MG63 (cell line): ENCODE measurements around the gene CSMD2. TPM values are rescaled to one million over a fixed set of nuclear protein-coding genes. Genes with fewer than 3 reads are reported as not detected.
A peak's percentile ranks its signal among the peaks of the same experiment; 100 is the strongest.
"Not testable (repeated sequence)": the region's sequence is repeated elsewhere in the genome, so short reads cannot be mapped to it uniquely, and the experiment has no call there.

Experiments used
- DNase-seq: peaks from one replicate; pipeline ENCODE4 v3.0.0-alpha.2; 2020
- H3K27me3 ChIP-seq: fragments of 250-450 bp; sonication (Bioruptor Pico); 2 replicates; pipeline ENCODE4 v1.5.1; 2020; ENCODE audit warnings: mild to moderate bottlenecking, moderate library complexity
- H3K36me3 ChIP-seq: fragments of 250-450 bp; sonication (Bioruptor Pico); 2 replicates; pipeline ENCODE4 v1.5.1; 2020; ENCODE audit warnings: mild to moderate bottlenecking, moderate library complexity
- H3K4me3 ChIP-seq: fragments of 250-450 bp; sonication (Bioruptor Pico); 2 replicates; pipeline ENCODE4 v1.5.1; 2020; ENCODE audit warnings: mild to moderate bottlenecking, moderate library complexity
- H3K9me3 ChIP-seq: fragments of 250-450 bp; sonication (Bioruptor Pico); 2 replicates; pipeline ENCODE4 v1.5.1; 2020; ENCODE audit warnings: mild to moderate bottlenecking, moderate library complexity
- total RNA-seq: library from RNA; depleted of rRNA; stranded (reverse); fragments of >200 nt; shearing (Covaris generic); gene quantifications from 2 replicates; pipeline ENCODE4 v1.2.3, GENCODE V29; 2014; ENCODE audit warnings: low replicate concordance; rRNA removed

Gene CSMD2
- not detected in 2 replicates for total RNA-seq

DNA sequence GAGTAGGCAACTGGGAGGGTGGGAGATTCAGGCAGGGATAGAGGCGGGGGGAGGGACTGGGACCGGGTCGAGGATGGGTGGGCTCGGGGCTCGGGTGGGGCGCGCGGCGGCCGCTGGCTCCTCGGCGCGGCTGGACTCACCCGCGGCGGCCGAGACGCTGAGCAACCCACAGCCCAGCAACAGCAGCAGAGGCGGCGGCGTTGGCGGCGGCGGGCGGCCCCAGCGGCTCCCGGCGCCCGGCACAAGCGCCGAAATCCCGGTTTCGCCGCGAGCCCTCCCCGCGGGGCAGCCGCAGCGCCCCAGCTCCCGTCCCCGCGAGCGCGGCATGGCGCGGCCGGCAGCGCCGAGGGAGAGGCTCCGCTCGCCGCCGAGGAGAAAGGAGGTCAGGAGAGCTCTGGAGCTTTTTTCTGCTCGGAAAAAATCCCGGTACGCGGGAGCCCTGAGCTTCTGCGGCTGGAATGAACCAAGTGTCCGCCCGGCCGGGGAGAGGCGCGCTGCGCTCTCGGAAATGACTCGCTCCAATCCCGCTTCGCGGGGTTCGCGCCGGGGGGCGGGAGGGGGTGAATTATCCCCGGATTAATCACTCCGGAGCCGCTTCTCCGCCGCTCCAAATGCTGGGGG lies at the start of gene CSMD2:
CSMD2 (minus strand) TSS at position 460 of the 621 bp plus-strand sequence; CDS start at position 327, 133 bp downstream.
- H3K4me3 ChIP-seq, result peak within 1 kb of the TSS; percentile 15; the same call in 1 of the 2 replicates
- peak; percentile 51 for DNase-seq
- H3K27me3 ChIP-seq, result peaks cover 30% of the 10 kb centered on the region
- H3K9me3 ChIP-seq, result no peaks in the 10 kb centered on the region
- no peaks in the 10 kb centered on the region for H3K36me3 ChIP-seq

GRCh38 chr1:34213956-34214355 lies 48.9 kb upstream of the CSMD2 start:
- Histone ChIP-seq H3K4me3 (no peak overlapping the region), H3K36me3 (no peaks in the 10 kb centered on the region), H3K27me3 (no peaks in the 10 kb centered on the region), H3K9me3 (no peaks in the 10 kb centered on the region)
- DNase-seq, result no peak

DNA sequence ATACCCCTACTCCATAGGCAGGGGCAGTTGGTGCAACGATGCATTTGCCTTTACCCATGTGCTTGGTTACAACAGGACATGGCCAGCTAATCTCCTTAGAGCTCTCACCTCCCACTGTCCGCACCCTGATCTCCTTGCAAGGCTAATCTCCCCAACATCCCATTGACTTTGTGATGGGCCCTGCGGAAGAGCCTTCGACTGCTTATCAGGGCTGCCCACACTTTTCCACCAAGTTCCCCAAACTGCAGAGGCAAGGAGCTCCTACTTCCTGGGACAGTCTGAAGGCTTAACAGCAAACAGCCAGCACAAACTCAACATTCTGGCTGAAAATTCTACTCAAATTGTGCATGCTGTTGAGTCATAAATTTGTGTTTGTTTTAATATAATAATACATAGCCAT lies 47.6 kb upstream of the CSMD2 start:
- Histone ChIP-seq H3K9me3 (no peaks in the 10 kb centered on the region), H3K36me3 (no peaks in the 10 kb centered on the region), H3K4me3 (no peak overlapping the region), H3K27me3 (no peaks in the 10 kb centered on the region)
- no peak for DNase-seq

DNA sequence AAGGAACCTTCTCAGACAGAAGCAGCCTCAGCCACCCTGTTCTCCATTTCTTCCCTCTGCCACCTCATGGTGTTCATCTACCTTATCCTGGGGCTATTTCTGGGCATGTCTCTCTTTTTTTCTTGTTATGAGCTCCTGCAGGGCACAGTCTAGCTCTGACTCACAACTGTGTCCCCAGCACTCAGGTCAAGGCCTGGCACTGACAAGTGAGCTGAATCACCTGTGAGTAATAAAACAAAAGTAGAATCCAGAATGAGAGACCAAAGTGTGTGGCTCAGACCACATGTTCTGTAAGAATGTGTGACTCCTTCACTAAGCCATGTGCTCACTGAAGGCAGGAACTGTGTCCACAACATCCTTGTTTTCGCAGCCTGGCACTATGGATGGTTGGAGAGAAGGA lies 34.9 kb upstream of the CSMD2 start:
- DNase-seq, result peak; percentile 35
- H3K9me3 ChIP-seq, result no peaks in the 10 kb centered on the region

GRCh38 chr1:34192621-34193020 lies 27.6 kb upstream of the CSMD2 start:
- H3K4me3 ChIP-seq, result no peak overlapping the region

More for the DNA sequence above, 34.9 kb upstream of the CSMD2 start:
- no peaks in the 10 kb centered on the region for H3K27me3 ChIP-seq
- H3K4me3 ChIP-seq, result no peak overlapping the region
- no peaks in the 10 kb centered on the region for H3K36me3 ChIP-seq

DNA sequence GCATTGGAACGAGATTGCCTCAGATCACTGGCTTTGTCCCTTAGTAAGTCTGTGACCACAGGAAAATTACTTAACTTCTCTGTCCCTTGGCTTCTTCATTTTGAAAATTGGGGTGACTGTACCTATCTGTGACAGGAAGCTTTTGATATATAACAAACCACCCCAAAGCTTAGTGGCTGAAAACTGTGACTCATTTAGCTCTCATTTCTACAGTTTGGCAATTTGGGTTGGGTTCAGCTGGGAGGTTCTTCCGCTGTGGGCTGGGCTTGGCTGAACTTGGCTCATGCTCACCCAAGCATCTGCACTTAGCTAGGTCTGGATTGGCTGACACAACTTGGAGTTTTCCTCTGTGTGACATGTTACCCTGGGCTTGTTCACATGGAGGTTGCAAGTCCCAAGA lies 25.7 kb upstream of the CSMD2 start:
- no peak for DNase-seq
- Histone ChIP-seq H3K36me3 (no peaks in the 10 kb centered on the region), H3K9me3 (no peaks in the 10 kb centered on the region), H3K4me3 (no peak overlapping the region), H3K27me3 (no peaks in the 10 kb centered on the region)

More at GRCh38 chr1:34192621-34193020, 27.6 kb upstream of the CSMD2 start:
- DNase-seq, result no peak
- Histone ChIP-seq H3K9me3 (no peaks in the 10 kb centered on the region), H3K27me3 (no peaks in the 10 kb centered on the region), H3K36me3 (no peaks in the 10 kb centered on the region)

GRCh38 chr1:34188985-34189384 lies 24.0 kb upstream of the CSMD2 start:
- H3K4me3 ChIP-seq, result no peak overlapping the region
- H3K27me3 ChIP-seq, result no peaks in the 10 kb centered on the region
- no peaks in the 10 kb centered on the region for H3K9me3 ChIP-seq
- no peaks in the 10 kb centered on the region for H3K36me3 ChIP-seq
- DNase-seq, result no peak

GRCh38 chr1:34188418-34188817 lies 23.4 kb upstream of the CSMD2 start:
- no peak for DNase-seq
- Histone ChIP-seq H3K27me3 (no peaks in the 10 kb centered on the region), H3K4me3 (no peak overlapping the region), H3K9me3 (no peaks in the 10 kb centered on the region), H3K36me3 (no peaks in the 10 kb centered on the region)

GRCh38 chr1:34186741-34187494 lies 21.9 kb upstream of the CSMD2 start:
- DNase-seq, result no peak
- H3K36me3 ChIP-seq, result no peaks in the 10 kb centered on the region

GRCh38 chr1:34183381-34183780 lies 18.4 kb upstream of the CSMD2 start:
- DNase-seq, H3K36me3 ChIP-seq, H3K4me3 ChIP-seq, H3K9me3 ChIP-seq, H3K27me3 ChIP-seq: not testable (repeated sequence)

More at GRCh38 chr1:34186741-34187494, 21.9 kb upstream of the CSMD2 start:
- Histone ChIP-seq H3K9me3 (no peaks in the 10 kb centered on the region), H3K4me3 (no peak overlapping the region), H3K27me3 (no peaks in the 10 kb centered on the region)

DNA sequence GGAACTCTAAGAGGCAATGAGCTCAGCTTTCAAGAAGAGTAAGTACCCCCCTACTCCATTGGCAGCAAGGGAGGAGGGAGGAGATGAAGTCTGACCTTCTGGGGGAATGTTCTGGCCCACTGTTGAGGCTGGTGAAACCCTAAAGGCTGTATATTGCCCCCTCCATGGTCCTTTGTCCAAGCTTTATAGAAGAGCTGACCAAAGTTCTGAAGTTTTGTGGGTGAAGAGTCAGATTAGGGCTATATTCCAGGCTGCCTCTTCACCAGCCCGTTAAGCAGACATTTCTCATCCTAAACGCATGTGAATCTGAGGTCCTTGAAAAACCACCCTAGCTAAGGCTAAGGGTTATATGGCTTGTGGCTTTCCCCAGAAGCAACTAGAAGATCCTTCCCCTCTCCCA lies 13.0 kb upstream of the CSMD2 start:
- Histone ChIP-seq H3K36me3 (no peaks in the 10 kb centered on the region), H3K27me3 (no peaks in the 10 kb centered on the region; the same call in 1 of the 2 replicates), H3K4me3 (no peak overlapping the region), H3K9me3 (no peaks in the 10 kb centered on the region)
- no peak for DNase-seq

DNA sequence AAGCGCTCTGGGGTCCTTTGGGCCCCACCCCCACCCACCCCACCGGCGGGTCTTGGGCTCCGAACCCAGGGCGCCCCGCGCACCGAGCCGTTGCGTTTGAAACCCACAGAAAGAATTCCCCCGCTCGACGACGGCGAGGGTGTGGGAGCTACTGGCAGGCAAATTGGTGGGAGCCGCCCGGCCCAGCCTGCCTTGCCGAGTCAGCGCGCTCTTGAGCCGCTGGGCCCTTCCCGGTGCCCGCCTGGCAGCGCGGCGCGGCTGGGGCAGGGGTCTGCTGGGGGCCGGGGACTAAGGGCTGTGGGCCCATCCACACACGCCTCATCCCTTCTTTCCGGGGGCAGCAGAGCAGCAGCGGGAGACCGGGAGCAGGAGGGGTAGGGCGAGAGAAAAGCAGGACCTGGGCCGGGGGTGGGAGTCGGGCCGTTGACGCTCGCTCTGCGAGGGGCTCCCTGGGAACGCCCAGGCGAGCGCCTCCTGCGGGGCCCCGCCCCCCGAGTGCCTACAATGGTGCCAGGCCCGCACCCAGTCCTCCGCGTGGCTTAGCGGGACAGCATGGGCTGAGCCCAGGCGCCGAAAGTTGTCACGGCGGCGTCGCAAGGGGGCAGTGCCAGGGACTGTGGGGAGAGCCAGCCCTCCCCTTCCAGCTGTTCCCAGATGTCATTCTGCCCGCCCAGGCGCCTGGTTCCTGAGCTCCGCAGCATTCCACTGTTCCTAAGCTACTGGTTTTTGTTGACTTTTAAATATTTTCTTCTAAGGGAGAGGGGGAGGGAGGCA lies 12.0 kb upstream of the CSMD2 start, which contains the start of gene C1orf94:
C1orf94 (plus strand) TSS at position 78 of the 774 bp plus-strand sequence. CDS start 883 bp downstream, outside the sequence.
- H3K4me3 ChIP-seq, result no peak within 1 kb of the TSS
- no peak for DNase-seq
- H3K9me3 ChIP-seq, result no peaks in the 10 kb centered on the region
- H3K27me3 ChIP-seq, result no peaks in the 10 kb centered on the region; the same call in 1 of the 2 replicates
- no peaks in the 10 kb centered on the region for H3K36me3 ChIP-seq

DNA sequence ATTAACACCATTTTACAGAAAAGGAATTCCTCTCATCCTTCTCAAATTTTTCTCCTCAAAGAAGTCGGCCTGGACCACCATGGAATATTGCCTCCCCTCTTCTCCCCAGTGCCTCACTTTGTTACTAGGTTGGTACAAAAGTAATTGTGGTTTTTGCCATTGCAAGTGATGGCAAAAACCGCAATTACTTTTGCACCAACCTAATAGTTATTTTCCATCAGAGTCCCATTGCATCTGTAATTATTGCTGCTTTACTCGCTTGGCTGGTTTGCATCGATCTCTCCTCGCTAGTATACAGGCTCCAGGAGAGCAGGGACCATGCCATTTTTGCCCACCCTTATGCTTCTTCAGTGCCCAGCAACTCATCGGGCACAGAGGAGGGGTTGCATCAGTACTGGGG lies 10.7 kb upstream of the CSMD2 start:
- H3K36me3 ChIP-seq, result no peaks in the 10 kb centered on the region
- H3K27me3 ChIP-seq, result no peaks in the 10 kb centered on the region; the same call in 1 of the 2 replicates
- no peak overlapping the region for H3K4me3 ChIP-seq
- H3K9me3 ChIP-seq, result no peaks in the 10 kb centered on the region
- no peak for DNase-seq

GRCh38 chr1:34167389-34167788 lies 2.4 kb upstream of the CSMD2 start:
- H3K4me3 ChIP-seq, result no peak overlapping the region
- DNase-seq, result no peak
- H3K27me3 ChIP-seq, result peaks cover 18% of the 10 kb centered on the region
- no peaks in the 10 kb centered on the region for H3K9me3 ChIP-seq
- no peaks in the 10 kb centered on the region for H3K36me3 ChIP-seq

DNA sequence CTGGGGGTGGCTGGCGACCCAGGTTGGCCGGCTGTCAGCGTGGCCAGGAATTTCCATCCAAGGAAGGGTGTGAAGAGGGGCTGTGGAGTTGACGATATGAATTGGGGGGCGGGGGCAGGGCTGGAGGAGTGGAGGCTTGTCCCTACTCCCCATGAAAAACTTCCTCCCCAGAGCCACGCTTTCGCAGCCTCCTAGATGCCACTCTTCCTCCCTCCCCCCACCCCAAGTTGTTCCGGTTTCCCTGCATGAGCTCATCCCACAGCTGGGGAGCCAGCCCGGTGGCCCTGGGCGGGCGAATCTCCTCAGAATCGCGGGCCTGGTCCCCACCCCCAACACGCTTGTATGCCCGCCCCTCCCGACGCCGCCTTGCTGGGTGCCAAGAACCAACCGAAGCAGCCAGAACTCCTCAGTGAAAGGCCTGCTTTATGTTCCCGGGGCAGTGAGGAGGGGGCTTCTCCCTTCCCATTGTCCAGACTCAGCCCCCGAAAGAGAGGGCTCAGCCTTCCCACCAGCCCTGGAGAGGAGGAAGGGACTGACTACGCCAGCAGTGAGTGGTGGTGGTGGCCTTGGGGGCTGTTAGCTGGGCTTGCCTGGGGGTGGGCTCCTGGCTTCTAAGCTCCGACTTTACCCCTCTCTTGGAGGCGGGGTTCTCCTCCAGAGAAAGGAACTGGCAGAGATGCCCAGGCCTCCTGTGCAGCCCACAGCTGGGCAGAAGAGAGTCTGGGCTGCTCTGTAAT lies 1.8 kb upstream of the CSMD2 start:
- no peak overlapping the region for H3K4me3 ChIP-seq

DNA sequence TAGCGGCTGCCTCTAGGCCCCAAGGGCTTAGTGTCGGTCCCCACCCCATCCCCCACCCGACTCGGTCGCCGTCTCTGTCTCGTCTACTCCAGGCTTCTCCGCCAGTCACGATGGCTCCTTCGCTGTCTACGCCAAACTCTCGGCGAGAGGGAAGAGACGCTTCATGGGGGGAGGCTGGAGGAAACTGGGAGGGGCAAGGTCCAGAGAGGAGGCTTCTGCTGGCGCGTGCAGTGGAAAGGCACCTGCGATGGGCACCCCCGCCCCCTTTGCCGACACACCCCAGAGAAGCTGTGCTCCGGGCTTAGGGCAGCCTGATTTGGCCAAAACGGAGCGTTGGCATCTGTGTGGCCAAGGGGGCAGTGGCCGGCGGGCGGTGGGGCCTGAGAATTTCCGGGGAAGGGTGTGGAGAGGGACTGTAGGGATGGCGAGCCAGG lies 1.2 kb upstream of the CSMD2 start:
- DNase-seq, result no peak
- Histone ChIP-seq H3K36me3 (no peaks in the 10 kb centered on the region), H3K27me3 (peaks cover 23% of the 10 kb centered on the region), H3K4me3 (no peak overlapping the region), H3K9me3 (no peaks in the 10 kb centered on the region)

More for the DNA sequence above, 1.8 kb upstream of the CSMD2 start:
- no peak for DNase-seq
- Histone ChIP-seq H3K36me3 (no peaks in the 10 kb centered on the region), H3K9me3 (no peaks in the 10 kb centered on the region), H3K27me3 (peaks cover 18% of the 10 kb centered on the region)
